ENCODE data around the gene PCBP3.
"Not testable (repeated sequence)": the region's sequence is repeated elsewhere in the genome, so short reads cannot be mapped to it uniquely, and the experiment has no call there.

The PCBP3 gene

DNA sequence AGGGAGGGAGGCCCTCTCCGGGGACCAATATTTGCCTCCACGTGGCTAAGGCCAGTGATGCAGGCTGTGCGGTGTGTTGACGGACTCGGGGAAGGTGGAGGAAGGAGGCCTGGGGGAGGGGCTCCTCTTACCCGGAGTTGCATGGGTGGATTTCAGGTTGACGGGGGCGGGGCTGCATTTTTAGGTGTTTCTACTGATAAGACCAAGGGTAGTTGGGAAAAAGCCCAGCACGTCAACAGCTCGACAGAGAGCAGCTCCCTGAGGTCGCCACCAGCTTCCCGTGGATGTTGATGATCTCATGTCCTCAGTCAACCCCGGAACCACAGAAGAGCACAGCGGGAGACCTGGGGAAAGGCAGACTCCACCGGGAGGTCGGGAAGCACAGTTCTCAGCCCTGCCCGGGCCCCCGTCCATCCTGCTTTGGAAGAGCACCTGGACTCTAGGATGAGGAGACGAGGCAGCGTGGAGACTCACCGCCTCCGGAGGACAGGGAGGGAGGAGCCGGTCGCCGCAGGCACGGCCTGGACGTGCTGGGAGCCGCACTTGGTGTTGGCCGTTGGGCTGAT, 305.1 kb downstream of the PCBP3 start:
- no peak for DNase-seq (ENCODE audit: low read depth)

GRCh38 chr21:45949928-45950739, 306.6 kb downstream of the PCBP3 start:
- DNase-seq (ENCODE audit: low read depth): no peak

DNA sequence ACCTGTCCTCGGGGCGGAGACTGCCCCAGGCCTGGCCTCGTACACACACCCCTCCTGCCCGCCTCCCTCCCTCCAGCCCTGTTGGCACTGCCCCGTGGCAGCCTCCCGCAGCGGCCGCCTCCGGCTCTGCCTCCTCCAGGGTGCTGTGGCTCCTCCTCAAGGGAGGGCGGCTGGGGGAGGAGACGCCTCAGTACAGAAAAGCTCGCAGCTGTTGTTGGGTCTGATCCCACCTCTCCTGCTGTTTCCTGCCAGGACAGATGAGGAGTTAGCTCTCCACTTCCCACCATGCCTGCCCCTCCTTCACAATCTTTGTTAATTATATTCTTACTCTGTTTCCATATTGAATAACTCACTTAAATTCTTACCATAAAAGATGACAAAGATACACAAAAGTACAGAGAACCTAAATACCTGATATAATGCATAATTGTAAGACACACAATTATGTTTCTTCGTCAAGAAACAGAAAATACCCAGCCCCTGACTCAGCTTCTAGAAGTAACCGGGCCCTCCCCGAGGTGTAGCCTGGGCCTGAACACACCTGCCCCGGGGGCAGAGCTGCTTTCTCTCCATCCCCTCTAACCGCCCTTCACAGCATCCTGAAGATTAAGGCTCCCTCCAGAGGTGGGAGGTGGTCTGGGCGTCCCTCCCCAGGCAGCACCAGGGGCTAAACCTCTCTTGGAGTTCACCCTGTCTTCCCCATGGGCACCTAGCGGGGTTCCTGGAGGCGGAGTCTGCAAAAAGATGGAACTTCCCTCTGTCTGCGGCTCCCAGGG, 307.4 kb downstream of the PCBP3 start:
- no peak for DNase-seq (ENCODE audit: low read depth)

GRCh38 chr21:45951676-45952075, 308.2 kb downstream of the PCBP3 start:
- DNase-seq (ENCODE audit: low read depth): no peak

DNA sequence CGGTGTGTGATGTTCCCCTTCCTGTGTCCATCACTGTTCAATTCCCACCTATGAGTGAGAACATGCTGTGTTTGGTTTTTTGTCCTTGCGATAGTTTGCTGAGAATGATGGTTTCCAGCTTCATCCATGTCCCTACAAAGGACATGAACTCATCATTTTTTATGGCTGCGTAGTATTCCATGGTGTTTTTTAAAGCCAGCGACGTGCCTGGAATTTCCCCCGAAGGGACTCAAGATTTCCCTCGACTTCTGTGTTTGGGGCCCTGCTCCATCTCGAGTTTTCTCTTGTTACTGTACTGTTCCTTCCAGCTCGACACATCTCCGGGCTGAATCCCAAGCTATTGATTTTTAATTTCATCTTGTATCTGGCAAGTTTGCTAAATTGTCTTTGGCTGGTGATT, 309.0 kb downstream of the PCBP3 start:
- not testable (repeated sequence) for DNase-seq (ENCODE audit: low read depth)

DNA sequence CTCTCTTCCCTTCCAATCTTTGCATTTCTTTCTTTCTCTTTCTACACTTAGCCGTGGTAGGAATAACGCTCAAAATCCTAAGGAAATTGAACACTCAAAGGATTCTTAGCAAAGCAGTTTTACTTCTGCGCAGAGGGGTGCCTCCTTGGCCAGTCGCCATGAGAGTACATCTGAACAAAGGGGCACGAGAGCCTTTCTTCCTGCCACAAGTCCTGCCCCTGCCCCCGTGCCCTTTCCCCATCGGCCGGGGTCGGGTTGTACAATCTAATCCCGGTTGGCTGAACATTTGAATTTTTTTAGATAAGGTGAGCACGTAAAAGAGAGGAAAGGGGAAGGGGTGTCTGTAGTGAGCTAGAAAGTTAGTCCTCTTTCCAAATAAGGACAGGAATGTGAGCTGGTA, 309.4 kb downstream of the PCBP3 start:
- no peak for DNase-seq (ENCODE audit: low read depth)

- no peak for DNase-seq (ENCODE audit: low read depth)
Measured at GRCh38 chr21:45954261-45954660, 310.7 kb downstream of the PCBP3 start.

DNA sequence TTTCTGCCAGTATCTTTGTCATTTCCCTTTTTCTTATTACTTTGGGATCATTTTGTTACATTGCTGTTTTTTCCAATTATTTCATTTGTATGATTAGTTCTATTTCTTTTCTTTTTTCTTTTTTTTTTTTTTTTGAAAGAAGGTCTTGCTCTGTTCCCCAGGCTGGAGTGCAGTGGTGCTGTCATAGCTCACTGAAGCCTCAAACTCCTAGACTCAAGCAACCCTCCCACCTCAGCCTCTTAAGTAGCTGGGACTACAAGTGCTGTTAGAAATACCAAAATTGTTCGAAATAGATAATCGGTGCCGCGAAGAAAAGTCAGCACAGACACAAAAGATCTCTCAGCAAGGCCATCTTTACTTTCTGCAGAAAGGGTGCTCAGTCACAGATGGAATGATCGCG, 311.4 kb downstream of the PCBP3 start:
- no peak for DNase-seq (ENCODE audit: low read depth)

DNA sequence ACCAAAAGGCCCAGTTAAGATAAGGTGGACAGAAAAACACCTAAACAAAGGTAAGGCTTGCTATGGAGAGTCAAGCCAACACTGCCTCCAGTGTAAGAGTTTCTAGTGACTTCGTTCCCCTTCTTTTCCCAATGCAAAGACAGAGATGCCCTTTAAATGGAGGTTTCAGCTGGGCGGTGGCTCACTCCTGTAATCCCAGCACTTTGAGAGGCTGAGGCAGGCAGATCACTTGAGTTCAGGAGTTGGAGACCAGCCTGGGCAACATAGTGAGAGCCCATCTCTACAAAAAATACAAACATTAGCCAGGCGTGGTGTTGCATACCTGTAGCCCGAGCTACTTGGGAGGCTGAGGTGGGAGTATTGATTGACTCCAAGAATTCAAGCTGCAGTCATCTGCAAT, 314.0 kb downstream of the PCBP3 start:
- no peak for DNase-seq (ENCODE audit: low read depth)

DNA sequence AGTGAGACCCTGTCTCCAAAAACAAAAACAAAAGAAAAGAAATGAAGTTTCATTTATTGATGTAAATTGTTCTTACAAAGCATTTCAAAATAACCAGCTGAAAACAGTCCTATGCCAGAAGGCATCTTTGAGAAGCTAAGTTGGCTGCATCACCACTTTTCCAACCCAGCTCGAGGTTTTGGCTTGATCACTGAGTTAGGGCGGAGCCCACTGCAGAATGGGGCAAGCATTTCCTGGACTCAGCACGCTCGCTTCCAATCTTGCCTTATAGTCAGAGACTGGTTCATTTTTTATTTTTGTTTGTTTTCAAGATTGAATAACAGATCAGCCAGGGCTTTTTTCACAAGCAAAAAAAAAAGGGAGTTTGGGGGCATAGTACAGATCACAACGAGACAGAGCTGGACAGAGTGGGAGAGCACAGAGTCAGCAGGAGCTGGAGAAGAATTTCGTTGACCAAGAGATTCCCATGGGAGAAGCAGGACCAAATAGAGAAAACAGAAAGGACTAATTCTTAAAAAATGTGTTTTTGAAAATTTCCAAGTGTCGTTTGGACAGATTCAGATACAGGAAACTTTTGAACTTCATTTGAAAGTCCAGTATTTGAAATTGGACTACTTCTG, 314.6 kb downstream of the PCBP3 start:
- DNase-seq (ENCODE audit: low read depth): no peak

- no peak for DNase-seq (ENCODE audit: low read depth)
Measured at GRCh38 chr21:45959182-45959581, 315.7 kb downstream of the PCBP3 start.

GRCh38 chr21:45959779-45960390, 316.4 kb downstream of the PCBP3 start:
- DNase-seq (ENCODE audit: low read depth): no peak

DNA sequence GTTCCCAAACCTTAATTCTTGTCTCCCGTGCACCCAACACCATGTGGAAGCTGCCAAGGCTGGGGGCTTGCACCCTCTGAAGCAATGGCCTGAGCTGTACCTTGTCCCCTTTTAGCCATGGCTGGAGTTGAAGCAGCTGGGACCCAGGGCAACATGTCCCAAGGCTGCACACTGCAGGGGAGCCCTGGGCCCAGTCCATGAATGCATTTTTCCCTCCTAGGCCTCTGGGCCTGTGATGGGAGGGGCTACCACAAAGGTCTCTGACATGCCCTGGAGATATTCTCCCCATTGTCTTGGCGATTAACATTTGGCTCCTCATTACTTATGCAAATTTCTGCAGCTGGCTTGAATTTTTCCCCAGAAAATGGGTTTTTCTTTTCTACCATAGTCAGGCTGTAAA, 317.9 kb downstream of the PCBP3 start:
- not testable (repeated sequence) for DNase-seq (ENCODE audit: low read depth)

- no peak for DNase-seq (ENCODE audit: low read depth)
Measured at GRCh38 chr21:45962531-45963231, 319.2 kb downstream of the PCBP3 start.

- DNase-seq (ENCODE audit: low read depth): no peak
Measured at GRCh38 chr21:45963232-45963570, 319.7 kb downstream of the PCBP3 start.

- DNase-seq (ENCODE audit: low read depth): no peak
Measured at GRCh38 chr21:45964649-45965048, 321.1 kb downstream of the PCBP3 start.

- DNase-seq (ENCODE audit: low read depth): no peak
Measured at GRCh38 chr21:45965084-45965809, 321.7 kb downstream of the PCBP3 start.

GRCh38 chr21:45966791-45967394, 323.4 kb downstream of the PCBP3 start:
- no peak for DNase-seq (ENCODE audit: low read depth)

- DNase-seq (ENCODE audit: low read depth): no peak
Measured at GRCh38 chr21:45969921-45970673, 326.6 kb downstream of the PCBP3 start.
